Naive B cell (primary cell): ENCODE measurements around the gene ADGRD2. TPM values are rescaled to one million over a fixed set of nuclear protein-coding genes. Genes with fewer than 3 reads are reported as not detected.
A peak's percentile ranks its signal among the peaks of the same experiment; 100 is the strongest.

ENCODE experiments used
- ATAC-seq, 2 donors: fragments of 150-1000 bp; cut with Tn5 transposase; 2 replicates each; pipeline ENCODE4 v1.10.0; 2021; ENCODE audit warnings: low read depth in 2 of 2, mild to moderate bottlenecking in 2 of 2, moderate library complexity in 2 of 2
- DNase-seq: peaks from one replicate; pipeline ENCODE4 v3.0.0; 2022
- H3K27ac Mint-ChIP-seq, 6 donors: one replicate each; pipeline ENCODE4 v1.8.0; 2020 to 2022; ENCODE audit warnings: mild to moderate bottlenecking in 6 of 6, mixed read lengths in 6 of 6, moderate library complexity in 5 of 6, inconsistent platforms in 2 of 6
- H3K27me3 Mint-ChIP-seq, 3 donors: one replicate each; pipeline ENCODE4 v1.8.0; 2021 to 2022; ENCODE audit warnings: mixed read lengths in 3 of 3, mild to moderate bottlenecking in 1 of 3
- H3K36me3 Mint-ChIP-seq, 2 donors: one replicate each; pipeline ENCODE4 v1.8.0; 2020 to 2022; ENCODE audit warnings: mixed read lengths in 2 of 2, inconsistent platforms in 1 of 2, mild to moderate bottlenecking in 1 of 2
- H3K4me1 Mint-ChIP-seq, 3 donors: one replicate each; pipeline ENCODE4 v1.8.0; 2020 to 2022; ENCODE audit warnings: mixed read lengths in 3 of 3, inconsistent platforms in 1 of 3, mild to moderate bottlenecking in 1 of 3, moderate library complexity in 1 of 3
- H3K4me3 Mint-ChIP-seq, 8 donors: one replicate each; pipeline ENCODE4 v1.8.0; 2020 to 2022; ENCODE audit warnings: mild to moderate bottlenecking in 8 of 8, mixed read lengths in 8 of 8, moderate library complexity in 8 of 8, inconsistent platforms in 2 of 8
- H3K9me3 Mint-ChIP-seq, 7 donors: one replicate each; pipeline ENCODE4 v1.8.0; 2020 to 2022; ENCODE audit warnings: mixed read lengths in 7 of 7, mild to moderate bottlenecking in 5 of 7, inconsistent platforms in 2 of 7, moderate library complexity in 1 of 7
- polyA plus RNA-seq, 6 donors: library from polyadenylated mRNA; unstranded; fragments of 300-500 nt; fragmentation: Illumina TruSeq; gene quantifications; one replicate each; pipeline ENCODE4 v1.2.3, GENCODE V29; 2021; ENCODE audit warnings: low read depth in 6 of 6

Gene ADGRD2
- polyA plus RNA-seq, 6 donors from 2014 or later: not detected

DNA sequence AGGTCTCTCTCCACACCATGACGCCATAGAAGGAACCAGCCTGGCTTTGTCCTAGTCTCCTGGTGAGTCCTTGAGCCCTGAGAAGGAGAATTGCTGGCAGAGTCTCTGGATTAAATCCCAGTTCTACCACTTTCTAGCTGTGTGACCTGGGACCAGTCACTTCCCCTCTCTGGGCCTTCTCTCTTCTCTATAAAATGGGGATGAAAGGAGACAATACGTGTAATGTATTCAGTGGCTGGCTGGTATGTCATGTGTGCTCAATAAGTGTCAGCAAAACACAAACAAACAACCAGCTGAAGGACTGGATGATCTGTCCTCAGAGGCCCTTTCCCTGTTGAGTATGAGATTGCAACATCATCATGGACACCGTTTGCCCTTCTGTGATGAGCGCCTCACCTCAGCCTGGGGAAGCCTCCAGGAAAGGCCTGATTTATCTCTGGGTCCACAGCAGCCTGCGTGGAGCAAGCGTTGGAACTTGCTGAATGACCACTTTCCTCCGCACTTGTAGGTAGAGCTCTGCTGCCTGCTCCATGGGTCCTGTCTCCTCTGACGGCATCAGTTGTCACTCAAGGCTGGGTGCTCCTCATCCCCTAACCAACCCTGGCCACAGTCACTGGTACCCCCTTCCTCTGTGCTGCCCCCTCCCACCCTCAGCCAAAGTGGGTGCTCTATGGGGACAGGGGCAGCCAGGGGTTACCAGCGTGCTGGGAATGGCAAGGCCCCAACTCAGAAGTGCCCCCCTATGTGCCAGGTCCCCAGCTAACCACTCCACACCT lies 60.6 kb downstream of the ADGRD2 start:
- peaks cover 2 to 9% (median 7%) of the 10 kb centered on the region in 3 donors for H3K4me1 Mint-ChIP-seq
- no peak overlapping the region for H3K4me3 Mint-ChIP-seq
- peaks cover 4 to 45% (median 42%) of the 10 kb centered on the region in 3 donors for H3K27me3 Mint-ChIP-seq
- DNase-seq (no peak), ATAC-seq (no peak)
- peak overlapping the region in 1 of 6 donors; percentile 24 for H3K27ac Mint-ChIP-seq
- no peaks in the 10 kb centered on the region for H3K36me3 Mint-ChIP-seq
- no peaks in the 10 kb centered on the region for H3K9me3 Mint-ChIP-seq

DNA sequence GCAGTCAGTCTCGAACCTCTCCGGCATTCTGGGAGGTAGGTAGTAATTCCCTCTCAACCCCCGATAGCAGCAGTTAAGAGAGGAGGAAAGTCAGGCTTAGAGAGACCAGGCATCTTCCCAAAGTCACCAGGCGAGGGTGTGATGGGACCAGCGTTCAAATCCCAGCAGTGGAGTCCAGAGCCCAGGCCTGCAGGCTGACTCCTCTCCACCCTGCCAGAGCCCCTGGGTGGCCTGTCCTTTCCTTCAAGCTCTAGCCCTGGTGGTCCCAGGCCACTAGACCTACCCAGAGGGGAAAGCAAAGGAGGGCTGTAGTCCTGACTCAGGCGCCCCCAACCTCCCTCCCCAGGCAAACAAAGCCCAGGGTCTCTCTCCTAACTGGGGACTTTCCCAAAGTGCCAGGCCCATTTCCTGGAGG lies 61.2 kb downstream of the ADGRD2 start:
- Mint-ChIP-seq H3K4me3 (no peak overlapping the region), H3K27ac (no peak overlapping the region)

DNA sequence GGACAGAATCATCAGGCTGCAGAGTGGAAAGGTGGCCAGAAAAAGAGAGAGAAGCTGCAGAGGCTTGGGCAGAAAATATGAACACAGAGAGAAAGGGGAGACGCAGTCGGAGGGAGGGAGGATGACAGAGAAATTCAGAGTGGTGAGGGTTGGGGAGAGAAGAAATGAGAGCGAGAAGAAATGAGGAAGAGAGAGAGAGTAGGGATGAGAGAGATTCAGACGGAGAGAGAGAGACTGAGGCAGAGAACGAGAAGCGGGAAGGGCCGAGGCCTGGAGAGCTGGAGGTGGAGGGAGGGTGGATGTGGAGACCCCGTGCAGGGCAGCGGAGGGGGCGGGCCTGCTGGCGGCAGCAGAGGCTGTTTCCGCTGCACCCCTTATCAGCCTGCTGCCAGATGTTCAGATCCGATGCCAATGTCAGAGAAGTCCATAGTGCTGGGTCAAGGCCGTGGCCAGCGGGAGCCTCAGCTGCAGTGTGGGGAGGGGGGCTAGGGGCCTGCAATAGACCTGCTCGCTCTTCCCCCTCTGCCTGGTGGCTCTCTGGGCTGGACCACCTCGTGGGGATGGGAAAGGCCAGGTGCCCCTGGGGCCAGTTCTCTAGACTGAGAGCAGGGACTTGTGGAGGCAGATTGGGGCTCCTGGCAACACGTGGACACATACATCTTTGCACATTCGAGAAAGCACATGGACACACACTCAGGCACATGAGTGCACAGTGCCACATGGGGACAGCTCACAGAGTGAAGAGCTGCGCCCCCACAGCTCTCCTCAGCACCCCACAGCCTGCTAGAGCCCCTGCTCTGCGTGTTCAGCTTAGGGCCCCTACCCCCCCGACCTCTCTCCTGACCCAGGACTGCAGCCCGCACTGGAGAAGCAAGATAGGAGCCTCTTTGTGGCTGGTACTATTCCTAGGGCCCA lies 61.9 kb downstream of the ADGRD2 start:
- ATAC-seq (no peak), DNase-seq (no peak)
- H3K27ac Mint-ChIP-seq: no peak overlapping the region
- H3K4me1 Mint-ChIP-seq: peaks cover 2 to 9% (median 7%) of the 10 kb centered on the region in 3 donors
- H3K9me3 Mint-ChIP-seq: no peaks in the 10 kb centered on the region
- peaks cover 4 to 32% (median 30%) of the 10 kb centered on the region in 3 donors for H3K27me3 Mint-ChIP-seq
- no peaks in the 10 kb centered on the region for H3K36me3 Mint-ChIP-seq
- peak overlapping the region in 1 of 8 donors; percentile 43 for H3K4me3 Mint-ChIP-seq

More for the DNA sequence above, 61.2 kb downstream of the ADGRD2 start:
- ATAC-seq (no peak), DNase-seq (no peak)
- peaks cover 2 to 9% (median 7%) of the 10 kb centered on the region in 3 donors for H3K4me1 Mint-ChIP-seq
- H3K9me3 Mint-ChIP-seq: no peaks in the 10 kb centered on the region
- peaks cover 4 to 39% (median 36%) of the 10 kb centered on the region in 3 donors for H3K27me3 Mint-ChIP-seq
- no peaks in the 10 kb centered on the region for H3K36me3 Mint-ChIP-seq

DNA sequence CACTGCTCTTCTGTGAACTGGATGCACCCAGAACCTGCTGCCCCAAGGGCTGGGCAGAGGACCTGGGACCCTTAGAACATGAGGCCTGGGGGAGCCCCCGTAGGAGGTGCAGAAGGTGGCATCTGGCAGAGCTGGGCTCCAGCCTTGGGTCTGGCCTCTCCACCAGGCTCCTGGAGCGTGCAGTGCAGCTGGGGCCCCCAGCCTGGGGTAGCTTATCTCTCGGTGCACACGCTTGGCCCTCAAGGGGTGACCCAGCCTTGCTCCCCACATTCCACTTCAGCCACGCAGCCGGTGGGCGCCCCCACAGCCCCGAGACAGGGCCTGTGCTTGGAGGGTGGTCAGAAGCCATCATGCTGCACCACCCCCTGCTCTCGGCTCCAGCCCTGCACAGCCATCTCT lies 62.6 kb downstream of the ADGRD2 start:
- Mint-ChIP-seq H3K9me3 (no peaks in the 10 kb centered on the region), H3K27ac (no peak overlapping the region), H3K27me3 (peaks cover 4 to 32% (median 26%) of the 10 kb centered on the region in 3 donors), H3K36me3 (no peaks in the 10 kb centered on the region), H3K4me3 (no peak overlapping the region), H3K4me1 (peaks cover 2 to 9% (median 7%) of the 10 kb centered on the region in 3 donors)
- ATAC-seq: no peak
- DNase-seq: no peak

- H3K9me3 Mint-ChIP-seq: no peaks in the 10 kb centered on the region
Observed at GRCh38 chr9:124513376-124513994, 63.2 kb downstream of the ADGRD2 start.

GRCh38 chr9:124514125-124514524 lies 63.9 kb downstream of the ADGRD2 start:
- H3K9me3 Mint-ChIP-seq: no peaks in the 10 kb centered on the region
- H3K36me3 Mint-ChIP-seq: no peaks in the 10 kb centered on the region
- peaks cover 4 to 32% (median 26%) of the 10 kb centered on the region in 3 donors for H3K27me3 Mint-ChIP-seq
- ATAC-seq (no peak), DNase-seq (no peak)
- H3K4me3 Mint-ChIP-seq: no peak overlapping the region
- peaks cover 2 to 9% (median 7%) of the 10 kb centered on the region in 3 donors for H3K4me1 Mint-ChIP-seq
- no peak overlapping the region for H3K27ac Mint-ChIP-seq

More at GRCh38 chr9:124513376-124513994, 63.2 kb downstream of the ADGRD2 start:
- no peaks in the 10 kb centered on the region for H3K36me3 Mint-ChIP-seq
- peaks cover 4 to 32% (median 26%) of the 10 kb centered on the region in 3 donors for H3K27me3 Mint-ChIP-seq
- no peak for DNase-seq
- H3K4me1 Mint-ChIP-seq: peaks cover 2 to 9% (median 7%) of the 10 kb centered on the region in 3 donors
- no peak overlapping the region for H3K27ac Mint-ChIP-seq
- H3K4me3 Mint-ChIP-seq: no peak overlapping the region
- ATAC-seq: no peak

- ATAC-seq (no peak), DNase-seq (no peak)
- H3K4me3 Mint-ChIP-seq: no peak overlapping the region
- H3K27me3 Mint-ChIP-seq: peaks cover 4 to 32% (median 26%) of the 10 kb centered on the region in 3 donors
- no peaks in the 10 kb centered on the region for H3K9me3 Mint-ChIP-seq
- no peak overlapping the region for H3K27ac Mint-ChIP-seq
- no peaks in the 10 kb centered on the region for H3K36me3 Mint-ChIP-seq
- H3K4me1 Mint-ChIP-seq: peaks cover 2 to 9% (median 7%) of the 10 kb centered on the region in 3 donors
Observed at GRCh38 chr9:124514874-124515273, 64.6 kb downstream of the ADGRD2 start.

- H3K27me3 Mint-ChIP-seq: peaks cover 4 to 8% (median 6%) of the 10 kb centered on the region in 3 donors
- no peaks in the 10 kb centered on the region for H3K9me3 Mint-ChIP-seq
- peaks cover 0 to 4% (median 0%) of the 10 kb centered on the region in 3 donors for H3K4me1 Mint-ChIP-seq
- H3K36me3 Mint-ChIP-seq: peaks cover 0 to 3% of the 10 kb centered on the region in 2 donors
- H3K27ac Mint-ChIP-seq: peak overlapping the region in 1 of 6 donors; percentile 45
- ATAC-seq (no peak), DNase-seq (no peak)
- no peak overlapping the region for H3K4me3 Mint-ChIP-seq
Observed at GRCh38 chr9:124517600-124517999, 67.3 kb downstream of the ADGRD2 start.

GRCh38 chr9:124518116-124518515 lies 67.9 kb downstream of the ADGRD2 start:
- Mint-ChIP-seq H3K9me3 (no peaks in the 10 kb centered on the region), H3K27me3 (peaks cover 2 to 4% (median 3%) of the 10 kb centered on the region in 3 donors), H3K36me3 (peaks cover 0 to 3% of the 10 kb centered on the region in 2 donors), H3K4me3 (no peak overlapping the region), H3K27ac (no peak overlapping the region), H3K4me1 (peaks cover 0 to 2% (median 0%) of the 10 kb centered on the region in 3 donors)
- DNase-seq: no peak
- ATAC-seq: no peak

GRCh38 chr9:124520206-124520596 lies 70.0 kb downstream of the ADGRD2 start:
- no peaks in the 10 kb centered on the region for H3K27me3 Mint-ChIP-seq
- DNase-seq: no peak
- H3K9me3 Mint-ChIP-seq: no peaks in the 10 kb centered on the region
- no peak overlapping the region for H3K4me3 Mint-ChIP-seq
- ATAC-seq: no peak
- no peak overlapping the region for H3K27ac Mint-ChIP-seq
- H3K36me3 Mint-ChIP-seq: peaks cover 0 to 3% of the 10 kb centered on the region in 2 donors
- H3K4me1 Mint-ChIP-seq: no peaks in the 10 kb centered on the region

DNA sequence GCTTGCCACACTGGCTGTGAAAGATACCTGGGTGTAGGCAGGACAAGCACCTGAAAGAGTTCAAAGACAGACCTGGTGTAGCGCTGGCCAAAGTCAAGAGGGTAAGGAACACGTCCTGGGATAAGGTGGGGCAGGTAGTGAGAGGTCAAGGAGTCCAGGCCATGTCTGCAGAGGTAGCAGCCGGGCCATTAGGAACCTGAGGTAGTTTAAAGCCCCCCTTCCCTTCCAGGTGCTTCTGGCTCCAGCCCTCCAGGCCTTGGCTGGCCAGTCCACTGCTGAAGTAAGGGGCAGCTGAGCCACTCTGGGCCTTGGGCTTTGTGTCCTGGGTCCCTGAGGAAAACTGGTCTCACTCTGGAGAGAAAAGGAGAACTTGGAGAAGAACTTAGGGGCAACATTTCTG lies 70.9 kb downstream of the ADGRD2 start:
- Mint-ChIP-seq H3K36me3 (peaks cover 0 to 3% of the 10 kb centered on the region in 2 donors), H3K27ac (no peak overlapping the region), H3K4me1 (no peaks in the 10 kb centered on the region), H3K4me3 (no peak overlapping the region), H3K27me3 (no peaks in the 10 kb centered on the region), H3K9me3 (no peaks in the 10 kb centered on the region)
- DNase-seq (no peak), ATAC-seq (no peak)

DNA sequence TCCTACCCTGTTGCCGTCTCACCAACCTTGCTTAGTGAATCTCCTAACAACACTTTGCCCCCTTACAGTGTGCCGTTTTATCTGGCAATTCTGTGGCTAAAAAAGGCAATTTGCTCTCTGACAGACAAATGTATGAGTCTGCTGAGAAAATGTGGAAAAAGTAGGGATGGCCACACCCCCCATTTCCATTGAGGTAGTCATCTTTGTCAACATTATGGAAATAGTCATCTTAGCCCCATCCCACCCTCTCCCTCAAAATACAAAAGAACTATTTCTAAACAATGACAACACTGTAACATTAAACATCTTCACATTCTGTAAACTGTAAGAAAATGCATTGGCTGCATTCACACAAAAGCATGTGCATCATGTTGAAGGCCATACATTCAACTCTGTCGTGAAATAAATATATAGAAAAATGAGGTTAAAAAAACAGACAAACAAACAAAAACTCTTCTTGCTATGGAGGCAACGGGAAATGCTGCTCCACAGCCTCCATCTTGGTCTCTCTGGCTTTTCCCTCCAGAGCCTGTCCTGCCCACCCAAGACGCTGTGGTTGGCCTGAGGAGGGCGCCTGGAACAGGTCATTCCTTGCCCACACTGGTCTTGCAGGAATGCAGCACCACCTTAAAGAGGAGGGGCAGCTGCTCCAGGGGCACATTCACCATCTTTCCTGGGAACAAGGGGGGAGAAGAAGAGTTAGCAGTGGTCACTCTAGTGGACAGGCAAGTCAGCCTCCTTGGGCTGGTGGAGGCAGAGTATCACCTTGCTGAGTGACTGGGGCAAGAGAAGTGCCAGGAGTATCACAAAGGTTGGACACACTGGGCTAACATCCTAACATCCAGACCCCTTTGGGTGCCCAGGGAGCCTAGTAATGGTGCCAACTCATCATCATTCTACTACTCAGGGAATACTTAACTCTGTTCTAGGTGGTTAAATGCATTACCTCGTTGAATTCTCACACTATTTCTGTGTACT lies 72.2 kb downstream of the ADGRD2 start:
- DNase-seq: no peak
- Mint-ChIP-seq H3K4me1 (no peaks in the 10 kb centered on the region), H3K27ac (no peak overlapping the region), H3K27me3 (no peaks in the 10 kb centered on the region), H3K9me3 (no peaks in the 10 kb centered on the region), H3K36me3 (peaks cover 0 to 3% of the 10 kb centered on the region in 2 donors), H3K4me3 (no peak overlapping the region)
- ATAC-seq: no peak
